Muscle of leg (tissue), 11 donors: ENCODE results near the gene GCGR. TPM values are rescaled to one million over a fixed set of nuclear protein-coding genes. Genes with fewer than 3 reads are reported as not detected.

Source experiments
- DNase-seq: peaks from one replicate; pipeline ENCODE4 v3.0.0; 2013
- H3K27ac ChIP-seq: one replicate; pipeline ENCODE4 v1.5.1; 2013; ENCODE audit warnings: mild to moderate bottlenecking, low read length, control low read depth
- H3K27me3 ChIP-seq: one replicate; pipeline ENCODE4 v1.6.1; 2013; ENCODE audit warnings: low read length; ENCODE audit not compliant: control insufficient read depth, insufficient read depth
- H3K36me3 ChIP-seq: one replicate; pipeline ENCODE4 v1.6.1; 2013; ENCODE audit warnings: low read length; ENCODE audit not compliant: control insufficient read depth, insufficient read depth
- H3K4me1 ChIP-seq: one replicate; pipeline ENCODE4 v1.6.1; 2013; ENCODE audit warnings: low read length; ENCODE audit not compliant: control insufficient read depth, insufficient read depth
- H3K4me3 ChIP-seq: one replicate; pipeline ENCODE4 v1.5.1; 2013; ENCODE audit warnings: low read length, control low read depth
- H3K9me3 ChIP-seq: replicated peaks from 2 replicates; pipeline ENCODE4 v1.6.1; 2013; ENCODE audit warnings: low read depth, low read length; ENCODE audit not compliant: control insufficient read depth
- WGBS: methylation state at CpG from one replicate; pipeline ENCODE4 v1.1.5; 2013; ENCODE audit warnings: missing lambda C conversion rate; ENCODE audit not compliant: insufficient coverage; 5-methylcytosine and 5-hydroxymethylcytosine counted together
- polyA plus RNA-seq, 8 donors: library from polyadenylated mRNA; unstranded; fragments of 120-200 nt; gene quantifications; one replicate each; pipeline versions ENCODE4 v1.2.1 to v1.2.3, GENCODE V29; 2013; ENCODE audit warnings: inconsistent platforms in 1 of 8, low replicate concordance in 1 of 8; ENCODE audit not compliant: insufficient read length in 8 of 8, insufficient read depth in 1 of 8
- total RNA-seq: library from RNA; stranded (reverse); fragments of 120-200 nt; gene quantifications from one replicate; pipeline ENCODE4 v1.2.4, GENCODE V29; 2013

GCGR gene
- total and polyA plus RNA-seq, 9 donors: 0.10 to 0.21 (median 0.18) TPM; not detected in 5

- no peak overlapping the region for H3K4me3 ChIP-seq
- DNase-seq: no peak
- no peaks in the 10 kb centered on the region for H3K36me3 ChIP-seq
- no peaks in the 10 kb centered on the region for H3K9me3 ChIP-seq
- H3K27ac ChIP-seq: no peak overlapping the region
- peaks cover 9% of the 10 kb centered on the region for H3K4me1 ChIP-seq
- WGBS: 82% methylated on average over 8 of the region's 18 CpGs
- peaks cover 87% of the 10 kb centered on the region for H3K27me3 ChIP-seq
Observed at GRCh38 chr17:81805707-81806460, 1.9 kb downstream of the GCGR start.

- Histone ChIP-seq H3K4me1 (peaks cover 9% of the 10 kb centered on the region), H3K9me3 (no peaks in the 10 kb centered on the region), H3K27ac (no peak overlapping the region), H3K27me3 (peaks cover 79% of the 10 kb centered on the region), H3K36me3 (no peaks in the 10 kb centered on the region), H3K4me3 (no peak overlapping the region)
- DNase-seq: no peak
- 23% methylated on average over 16 of the region's 23 CpGs for WGBS
Observed at GRCh38 chr17:81806461-81807209, 2.7 kb downstream of the GCGR start.

GRCh38 chr17:81807210-81807719, 3.3 kb downstream of the GCGR start:
- no peaks in the 10 kb centered on the region for H3K9me3 ChIP-seq
- H3K27ac ChIP-seq: no peak overlapping the region
- DNase-seq: no peak
- H3K27me3 ChIP-seq: peaks cover 73% of the 10 kb centered on the region
- no peak overlapping the region for H3K4me3 ChIP-seq
- no peaks in the 10 kb centered on the region for H3K36me3 ChIP-seq
- peaks cover 9% of the 10 kb centered on the region for H3K4me1 ChIP-seq
- WGBS: 54% methylated on average over 18 of the region's 18 CpGs

- peaks cover 9% of the 10 kb centered on the region for H3K4me1 ChIP-seq
- peaks cover 67% of the 10 kb centered on the region for H3K27me3 ChIP-seq
- no peaks in the 10 kb centered on the region for H3K9me3 ChIP-seq
- no peaks in the 10 kb centered on the region for H3K36me3 ChIP-seq
- 67% methylated on average over 11 of the region's 13 CpGs for WGBS
- no peak overlapping the region for H3K27ac ChIP-seq
- no peak for DNase-seq
- H3K4me3 ChIP-seq: no peak overlapping the region
Observed at GRCh38 chr17:81807839-81808238, 3.9 kb downstream of the GCGR start.

- 71% methylated on average over 20 of the region's 20 CpGs for WGBS
- no peak for DNase-seq
- no peak overlapping the region for H3K27ac ChIP-seq
- H3K4me3 ChIP-seq: no peak overlapping the region
- peaks cover 57% of the 10 kb centered on the region for H3K27me3 ChIP-seq
- H3K4me1 ChIP-seq: peaks cover 4% of the 10 kb centered on the region
- no peaks in the 10 kb centered on the region for H3K36me3 ChIP-seq
- H3K9me3 ChIP-seq: no peaks in the 10 kb centered on the region
Observed at GRCh38 chr17:81808778-81809555, 5.0 kb downstream of the GCGR start.

- DNase-seq: no peak
- 82% methylated on average over 7 of the region's 7 CpGs for WGBS
- no peak overlapping the region for H3K27ac ChIP-seq
- H3K36me3 ChIP-seq: no peaks in the 10 kb centered on the region
- H3K9me3 ChIP-seq: no peaks in the 10 kb centered on the region
- peaks cover 53% of the 10 kb centered on the region for H3K27me3 ChIP-seq
- no peak overlapping the region for H3K4me3 ChIP-seq
- H3K4me1 ChIP-seq: peaks cover 4% of the 10 kb centered on the region
Observed at GRCh38 chr17:81809556-81809998, 5.6 kb downstream of the GCGR start.

GRCh38 chr17:81810476-81810875, 6.5 kb downstream of the GCGR start:
- DNase-seq: no peak
- Histone ChIP-seq H3K9me3 (no peaks in the 10 kb centered on the region), H3K27me3 (peaks cover 44% of the 10 kb centered on the region), H3K4me3 (no peak overlapping the region), H3K27ac (no peak overlapping the region), H3K36me3 (no peaks in the 10 kb centered on the region), H3K4me1 (no peaks in the 10 kb centered on the region)
- WGBS: 75% methylated on average over 6 of the region's 8 CpGs

GRCh38 chr17:81810892-81811704, 7.1 kb downstream of the GCGR start:
- H3K27ac ChIP-seq: no peak overlapping the region
- H3K4me3 ChIP-seq: no peak overlapping the region
- H3K9me3 ChIP-seq: no peaks in the 10 kb centered on the region
- H3K27me3 ChIP-seq: peaks cover 40% of the 10 kb centered on the region
- DNase-seq: no peak
- no peaks in the 10 kb centered on the region for H3K36me3 ChIP-seq
- WGBS: 83% methylated on average over 39 of the region's 42 CpGs
- no peaks in the 10 kb centered on the region for H3K4me1 ChIP-seq

- Histone ChIP-seq H3K36me3 (no peaks in the 10 kb centered on the region), H3K4me3 (no peak overlapping the region), H3K9me3 (no peaks in the 10 kb centered on the region), H3K4me1 (no peaks in the 10 kb centered on the region), H3K27ac (no peak overlapping the region), H3K27me3 (peaks cover 34% of the 10 kb centered on the region)
- 74% methylated on average over 15 of the region's 24 CpGs for WGBS
- no peak for DNase-seq
Observed at GRCh38 chr17:81811705-81812570, 8.0 kb downstream of the GCGR start.
